Muscle layer of colon (tissue), 2 donors: Measurements from ENCODE around the gene NBL1.
A peak's percentile ranks its signal among the peaks of the same experiment; 100 is the strongest.
"Not testable (repeated sequence)": the region's sequence is repeated elsewhere in the genome, so short reads cannot be mapped to it uniquely, and the experiment has no call there.

Source experiments
- H3K27ac ChIP-seq: one replicate; pipeline ENCODE4 v1.7.0; 2013; ENCODE audit warnings: low read depth, mild to moderate bottlenecking, low read length, moderate library complexity
- H3K27me3 ChIP-seq, 2 donors: one replicate each; pipeline ENCODE4 v1.7.0; 2013; ENCODE audit warnings: low read length in 2 of 2, mild to moderate bottlenecking in 2 of 2; ENCODE audit not compliant: insufficient read depth in 2 of 2, control insufficient read depth in 1 of 2
- H3K36me3 ChIP-seq: one replicate; pipeline ENCODE4 v1.7.0; 2013; ENCODE audit warnings: mild to moderate bottlenecking, low read length; ENCODE audit not compliant: insufficient read depth
- H3K4me1 ChIP-seq: one replicate; pipeline ENCODE4 v1.7.0; 2013; ENCODE audit warnings: mild to moderate bottlenecking, low read length; ENCODE audit not compliant: insufficient read depth
- H3K4me3 ChIP-seq, 2 donors: one replicate each; pipeline ENCODE4 v1.7.0; 2013; ENCODE audit warnings: low read length in 2 of 2, low read depth in 1 of 2, mild to moderate bottlenecking in 1 of 2, moderate library complexity in 1 of 2
- H3K9ac ChIP-seq: one replicate; pipeline ENCODE4 v1.7.0; 2013; ENCODE audit warnings: low read length
- H3K9me3 ChIP-seq: one replicate; pipeline ENCODE4 v1.7.0; 2013; ENCODE audit warnings: mild to moderate bottlenecking, low read length
- donor health status: abdominal sarcoma.
- donor health status: Adenocarcinoma of cecum.

The NBL1 gene

GRCh38 chr1:19625291-19625937, 18.7 kb upstream of the NBL1 start:
- Histone ChIP-seq H3K27ac (peak overlapping the region; percentile 4), H3K4me3 (no peak overlapping the region), H3K36me3 (peaks cover 31% of the 10 kb centered on the region)

GRCh38 chr1:19628879-19629278, 15.2 kb upstream of the NBL1 start:
- H3K36me3 ChIP-seq: peaks cover 31% of the 10 kb centered on the region
- H3K9me3 ChIP-seq: no peaks in the 10 kb centered on the region
- H3K4me3 ChIP-seq: no peak overlapping the region
- no peaks in the 10 kb centered on the region for H3K27me3 ChIP-seq
- no peak overlapping the region for H3K9ac ChIP-seq
- peaks cover 13% of the 10 kb centered on the region for H3K4me1 ChIP-seq
- no peak overlapping the region for H3K27ac ChIP-seq

More at GRCh38 chr1:19625291-19625937, 18.7 kb upstream of the NBL1 start:
- H3K27me3 ChIP-seq: no peaks in the 10 kb centered on the region
- H3K9me3 ChIP-seq: no peaks in the 10 kb centered on the region
- peaks cover 24% of the 10 kb centered on the region for H3K4me1 ChIP-seq
- no peak overlapping the region for H3K9ac ChIP-seq

GRCh38 chr1:19629357-19629756, 14.8 kb upstream of the NBL1 start:
- H3K9me3 ChIP-seq: no peaks in the 10 kb centered on the region
- H3K27me3 ChIP-seq: no peaks in the 10 kb centered on the region
- H3K9ac ChIP-seq: no peak overlapping the region
- H3K4me3 ChIP-seq: no peak overlapping the region
- no peak overlapping the region for H3K27ac ChIP-seq
- peaks cover 31% of the 10 kb centered on the region for H3K36me3 ChIP-seq
- H3K4me1 ChIP-seq: peaks cover 13% of the 10 kb centered on the region

GRCh38 chr1:19630192-19630591, 13.9 kb upstream of the NBL1 start:
- H3K9me3 ChIP-seq, H3K9ac ChIP-seq, H3K27ac ChIP-seq, H3K4me3 ChIP-seq, H3K27me3 ChIP-seq: not testable (repeated sequence)
- Histone ChIP-seq H3K36me3 (peaks cover 25% of the 10 kb centered on the region), H3K4me1 (peaks cover 13% of the 10 kb centered on the region)

- no peaks in the 10 kb centered on the region for H3K27me3 ChIP-seq
- no peaks in the 10 kb centered on the region for H3K9me3 ChIP-seq
- no peak overlapping the region for H3K9ac ChIP-seq
- peaks cover 6% of the 10 kb centered on the region for H3K4me1 ChIP-seq
- no peak overlapping the region for H3K27ac ChIP-seq
- peaks cover 20% of the 10 kb centered on the region for H3K36me3 ChIP-seq
- no peak overlapping the region for H3K4me3 ChIP-seq
Observed at GRCh38 chr1:19630720-19631395, 13.3 kb upstream of the NBL1 start.

GRCh38 chr1:19632211-19632610, 11.9 kb upstream of the NBL1 start:
- H3K4me1 ChIP-seq: no peaks in the 10 kb centered on the region
- H3K27ac ChIP-seq: no peak overlapping the region
- H3K9me3 ChIP-seq: no peaks in the 10 kb centered on the region
- peaks cover 8% of the 10 kb centered on the region for H3K36me3 ChIP-seq
- H3K27me3 ChIP-seq: no peaks in the 10 kb centered on the region
- no peak overlapping the region for H3K4me3 ChIP-seq
- H3K9ac ChIP-seq: no peak overlapping the region

- Histone ChIP-seq H3K36me3 (no peaks in the 10 kb centered on the region), H3K4me1 (no peaks in the 10 kb centered on the region), H3K9ac (no peak overlapping the region), H3K4me3 (no peak overlapping the region), H3K9me3 (no peaks in the 10 kb centered on the region), H3K27me3 (no peaks in the 10 kb centered on the region), H3K27ac (no peak overlapping the region)
Observed at GRCh38 chr1:19633106-19633505, 11.0 kb upstream of the NBL1 start.

- not testable (repeated sequence) for H3K9me3 ChIP-seq, H3K27ac ChIP-seq, H3K36me3 ChIP-seq, H3K27me3 ChIP-seq, H3K9ac ChIP-seq, H3K4me1 ChIP-seq, H3K4me3 ChIP-seq
Observed at GRCh38 chr1:19635064-19635463, 9.0 kb upstream of the NBL1 start.

- Histone ChIP-seq H3K27ac (no peak overlapping the region), H3K9me3 (no peaks in the 10 kb centered on the region), H3K4me3 (no peak overlapping the region), H3K4me1 (no peaks in the 10 kb centered on the region), H3K27me3 (no peaks in the 10 kb centered on the region), H3K9ac (no peak overlapping the region), H3K36me3 (no peaks in the 10 kb centered on the region)
Observed at GRCh38 chr1:19635646-19636045, 8.5 kb upstream of the NBL1 start.

- H3K4me1 ChIP-seq: no peaks in the 10 kb centered on the region
- no peak overlapping the region for H3K27ac ChIP-seq
- H3K9ac ChIP-seq: no peak overlapping the region
- no peaks in the 10 kb centered on the region for H3K27me3 ChIP-seq
- H3K4me3 ChIP-seq: no peak overlapping the region
- no peaks in the 10 kb centered on the region for H3K9me3 ChIP-seq
- H3K36me3 ChIP-seq: no peaks in the 10 kb centered on the region
Observed at GRCh38 chr1:19636065-19636464, 8.0 kb upstream of the NBL1 start.

- not testable (repeated sequence) for H3K9ac ChIP-seq, H3K4me1 ChIP-seq, H3K36me3 ChIP-seq, H3K27me3 ChIP-seq, H3K27ac ChIP-seq, H3K9me3 ChIP-seq, H3K4me3 ChIP-seq
Observed at GRCh38 chr1:19636749-19637148, 7.4 kb upstream of the NBL1 start.

GRCh38 chr1:19637606-19638005, 6.5 kb upstream of the NBL1 start:
- Histone ChIP-seq H3K27me3 (no peaks in the 10 kb centered on the region), H3K9me3 (no peaks in the 10 kb centered on the region), H3K27ac (no peak overlapping the region), H3K9ac (no peak overlapping the region), H3K4me1 (no peaks in the 10 kb centered on the region), H3K4me3 (no peak overlapping the region), H3K36me3 (no peaks in the 10 kb centered on the region)
